Activated B cell treated with CpG ODN at 0.5 μM for 24 hours (primary cell): ENCODE measurements around the gene MIXL1. TPM values are rescaled to one million over a fixed set of nuclear protein-coding genes. Genes with fewer than 3 reads are reported as not detected.

Source experiments
- ATAC-seq: fragments of 200-7000 bp; cut with Tn5 transposase; one replicate; pipeline ENCODE4 v1.10.0; 2021; ENCODE audit warnings: low read depth, mild to moderate bottlenecking, moderate library complexity
- CTCF ChIA-PET: fragments of 350-600 bp; sonication (Branson Sonifier 250); formaldehyde crosslinking; loops from one replicate; lab custom pipeline; 2021; ENCODE audit warnings: antibody characterized with exemption; lab: Charles Lee
- POLR2A ChIA-PET: fragments of 350-600 bp; sonication (Branson Sonifier 250); formaldehyde crosslinking; loops from one replicate; lab custom pipeline; 2021; ENCODE audit warnings: antibody characterized with exemption; lab: Charles Lee
- DNase-seq: peaks from one replicate; pipeline ENCODE4 v3.0.0; 2022
- H3K27ac Mint-ChIP-seq: one replicate; pipeline ENCODE4 v1.8.0; 2020; ENCODE audit warnings: mixed read lengths
- H3K27me3 Mint-ChIP-seq: one replicate; pipeline ENCODE4 v1.8.0; 2021; ENCODE audit warnings: mixed read lengths
- H3K36me3 Mint-ChIP-seq: one replicate; pipeline ENCODE4 v1.8.0; 2021; ENCODE audit warnings: low read depth, mixed read lengths
- H3K4me1 Mint-ChIP-seq: one replicate; pipeline ENCODE4 v1.8.0; 2021; ENCODE audit warnings: mixed read lengths
- H3K4me3 Mint-ChIP-seq: one replicate; pipeline ENCODE4 v1.8.0; 2020; ENCODE audit warnings: mild to moderate bottlenecking, mixed read lengths
- H3K9me3 Mint-ChIP-seq: one replicate; pipeline ENCODE4 v1.8.0; 2020; ENCODE audit warnings: mixed read lengths
- intact Hi-C: fragments of 100-400 bp; cut with micrococcal nuclease; formaldehyde crosslinking; loops from one replicate; pipeline ENCODE4 v1.15.1; 2024
- total RNA-seq: library from RNA; stranded (reverse); gene quantifications from 2 replicates; pipeline ENCODE4 v1.2.3, GENCODE V29; 2022
- TF ChIP-seq, protein P1 (sequence below): fragments of 200-600 bp; IDR thresholded peaks from one replicate; pipeline ENCODE4 v1.8.0; 2022; ENCODE audit warnings: antibody characterized with exemption, mild to moderate bottlenecking

The MIXL1 gene
- total RNA-seq, 1 donor from 2014 or later = 0.75 TPM

GRCh38 chr1:226203655-226204054 is 19.8 kb upstream of the MIXL1 start:
- ChIA-PET CTCF (no interaction called here), POLR2A (no interaction called here)
- ATAC-seq (no peak), DNase-seq (no peak)
- H3K36me3 Mint-ChIP-seq = no peaks in the 10 kb centered on the region
- TF ChIP-seq, protein P1, sequence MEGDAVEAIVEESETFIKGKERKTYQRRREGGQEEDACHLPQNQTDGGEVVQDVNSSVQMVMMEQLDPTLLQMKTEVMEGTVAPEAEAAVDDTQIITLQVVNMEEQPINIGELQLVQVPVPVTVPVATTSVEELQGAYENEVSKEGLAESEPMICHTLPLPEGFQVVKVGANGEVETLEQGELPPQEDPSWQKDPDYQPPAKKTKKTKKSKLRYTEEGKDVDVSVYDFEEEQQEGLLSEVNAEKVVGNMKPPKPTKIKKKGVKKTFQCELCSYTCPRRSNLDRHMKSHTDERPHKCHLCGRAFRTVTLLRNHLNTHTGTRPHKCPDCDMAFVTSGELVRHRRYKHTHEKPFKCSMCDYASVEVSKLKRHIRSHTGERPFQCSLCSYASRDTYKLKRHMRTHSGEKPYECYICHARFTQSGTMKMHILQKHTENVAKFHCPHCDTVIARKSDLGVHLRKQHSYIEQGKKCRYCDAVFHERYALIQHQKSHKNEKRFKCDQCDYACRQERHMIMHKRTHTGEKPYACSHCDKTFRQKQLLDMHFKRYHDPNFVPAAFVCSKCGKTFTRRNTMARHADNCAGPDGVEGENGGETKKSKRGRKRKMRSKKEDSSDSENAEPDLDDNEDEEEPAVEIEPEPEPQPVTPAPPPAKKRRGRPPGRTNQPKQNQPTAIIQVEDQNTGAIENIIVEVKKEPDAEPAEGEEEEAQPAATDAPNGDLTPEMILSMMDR = no peak
- H3K4me1 Mint-ChIP-seq = peaks cover 23% of the 10 kb centered on the region
- H3K9me3 Mint-ChIP-seq = no peaks in the 10 kb centered on the region
- intact Hi-C loops = loop anchor here (2.0 to 10.0 kb wide), 2 partner anchors 129 to 341 kb away; partner anchors contain the start of gene STUM
- H3K4me3 Mint-ChIP-seq = no peak overlapping the region
- peaks cover 2% of the 10 kb centered on the region for H3K27me3 Mint-ChIP-seq
- no peak overlapping the region for H3K27ac Mint-ChIP-seq

GRCh38 chr1:226204198-226204597 is 19.3 kb upstream of the MIXL1 start:
- POLR2A ChIA-PET = no interaction called here
- TF ChIP-seq, protein P1 = no peak
- Mint-ChIP-seq H3K27me3 (peaks cover 2% of the 10 kb centered on the region), H3K4me3 (no peak overlapping the region), H3K9me3 (no peaks in the 10 kb centered on the region), H3K4me1 (peaks cover 23% of the 10 kb centered on the region), H3K36me3 (no peaks in the 10 kb centered on the region), H3K27ac (no peak overlapping the region)
- ATAC-seq = no peak
- intact Hi-C loops = loop anchor here (10.0 kb wide), 1 partner anchor 341 kb away; the partner anchor contains the start of gene STUM
- no peak for DNase-seq
- CTCF ChIA-PET = no interaction called here

DNA sequence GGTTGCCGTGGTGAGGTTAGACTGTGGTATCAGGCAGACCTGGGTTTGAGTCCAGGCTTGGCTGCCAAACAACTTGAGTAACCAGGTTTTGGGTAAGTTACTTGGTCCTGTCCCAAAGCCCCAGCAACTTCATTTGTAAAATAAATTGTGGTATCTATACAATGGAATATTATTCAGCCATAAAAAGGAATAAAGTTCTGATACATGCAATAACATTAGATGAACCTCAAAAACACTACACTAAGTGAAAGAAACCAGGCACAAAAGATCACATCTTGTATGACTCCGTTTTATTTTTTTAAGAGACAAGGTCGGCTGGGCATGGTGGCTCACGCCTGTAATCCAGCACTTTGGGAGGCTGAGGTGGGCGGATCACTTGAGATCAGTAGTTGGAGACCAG is 16.4 kb upstream of the MIXL1 start:
- ATAC-seq (no peak), DNase-seq (no peak)
- intact Hi-C loops = loop anchor here (10.0 kb wide), 1 partner anchor 338 kb away; the partner anchor contains the start of gene STUM
- H3K36me3 Mint-ChIP-seq = no peaks in the 10 kb centered on the region
- no peak overlapping the region for H3K27ac Mint-ChIP-seq
- H3K27me3 Mint-ChIP-seq = peaks cover 2% of the 10 kb centered on the region
- H3K4me1 Mint-ChIP-seq = peaks cover 7% of the 10 kb centered on the region
- no peak overlapping the region for H3K4me3 Mint-ChIP-seq
- TF ChIP-seq, protein P1 = no peak
- H3K9me3 Mint-ChIP-seq = no peaks in the 10 kb centered on the region
- ChIA-PET POLR2A (no interaction called here), CTCF (no interaction called here)

- intact Hi-C loops = loop anchor here (10.0 kb wide), 1 partner anchor 335 kb away; the partner anchor contains the start of gene STUM
- no peak overlapping the region for H3K4me3 Mint-ChIP-seq
- H3K4me1 Mint-ChIP-seq = no peaks in the 10 kb centered on the region
- H3K9me3 Mint-ChIP-seq = no peaks in the 10 kb centered on the region
- TF ChIP-seq, protein P1 = no peak
- H3K27me3 Mint-ChIP-seq = no peaks in the 10 kb centered on the region
- no peaks in the 10 kb centered on the region for H3K36me3 Mint-ChIP-seq
- DNase-seq (no peak), ATAC-seq (no peak)
- POLR2A ChIA-PET = no interaction called here
- H3K27ac Mint-ChIP-seq = no peak overlapping the region
- CTCF ChIA-PET = no interaction called here
These were observed 14.0 kb upstream of the MIXL1 start for GRCh38 chr1:226209307-226210059.

DNA sequence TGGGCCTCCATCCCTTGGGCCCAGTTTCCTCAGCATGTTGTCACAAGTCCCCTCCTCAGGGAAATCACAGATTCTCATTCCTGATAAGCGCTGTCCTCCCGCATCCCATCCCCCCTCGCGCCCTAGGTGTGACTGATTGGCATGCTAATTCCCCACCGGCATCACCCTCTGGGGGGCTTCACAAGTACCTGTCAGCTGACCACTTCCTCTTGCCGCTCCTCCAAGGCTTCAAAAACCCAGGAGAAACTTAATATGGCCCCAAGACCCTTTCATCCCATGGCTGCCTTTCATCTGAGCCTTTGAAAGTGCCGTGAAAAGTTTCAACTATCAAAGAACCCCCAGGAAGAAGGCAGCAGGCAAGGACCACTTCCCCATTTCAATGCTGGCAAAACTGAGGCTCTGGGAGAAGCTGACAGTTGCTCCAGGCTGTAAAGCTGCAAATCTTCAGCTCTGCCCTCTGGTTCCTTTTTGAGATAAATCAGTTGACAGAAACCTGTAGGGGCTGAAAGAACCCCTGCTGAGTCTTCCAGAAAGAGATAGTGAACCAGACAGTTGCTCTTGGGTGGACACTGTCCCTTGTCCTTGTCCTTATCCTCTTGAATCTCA is 12.8 kb upstream of the MIXL1 start:
- H3K4me3 Mint-ChIP-seq = no peak overlapping the region
- no peaks in the 10 kb centered on the region for H3K36me3 Mint-ChIP-seq
- H3K27me3 Mint-ChIP-seq = no peaks in the 10 kb centered on the region
- no peak overlapping the region for H3K27ac Mint-ChIP-seq
- no peaks in the 10 kb centered on the region for H3K9me3 Mint-ChIP-seq
- TF ChIP-seq, protein P1 = no peak
- POLR2A ChIA-PET = interaction anchor here (0.5 kb wide), 1 partner anchor 18 kb away, joined by 5 read pairs; no protein-coding TSS in a partner anchor
- DNase-seq = no peak
- H3K4me1 Mint-ChIP-seq = peaks cover 7% of the 10 kb centered on the region
- intact Hi-C loops = no loop called here
- CTCF ChIA-PET = interaction anchor here (1.2 kb wide), 1 partner anchor 8 kb away, joined by 3 read pairs; no protein-coding TSS in a partner anchor
- ATAC-seq = no peak
